Measurements from ENCODE around the gene STIM2.

STIM2 gene

DNA sequence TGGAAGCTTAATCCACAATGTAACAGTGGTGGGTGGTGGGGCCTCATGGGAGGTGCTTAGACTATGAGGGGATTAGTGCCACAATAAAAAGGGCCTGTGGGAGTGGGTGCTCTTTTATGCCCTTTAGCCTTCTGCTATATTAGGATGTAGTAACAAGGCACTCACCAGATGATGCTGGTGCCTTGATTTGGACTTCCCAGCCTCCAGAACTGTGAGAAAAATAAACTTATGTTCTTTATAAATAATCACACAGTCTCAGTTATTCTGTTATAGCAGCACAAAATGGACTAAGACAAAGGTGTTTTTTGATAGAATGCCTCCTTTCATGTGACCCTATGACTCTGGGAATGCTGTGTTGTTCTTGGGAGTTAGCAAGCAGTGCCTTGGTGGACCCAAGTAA is 89.8 kb downstream of the STIM2 start:
- no peak for DNase-seq (ENCODE audit: low read depth, low spot score)
- Histone ChIP-seq H3K36me3 (ENCODE audit: insufficient read depth, low read length) (no peaks in the 10 kb centered on the region), H3K9me3 (ENCODE audit: low read depth, low read length) (no peaks in the 10 kb centered on the region), H3K27ac (no peak overlapping the region), H3K4me3 (no peak overlapping the region), H3K9ac (ENCODE audit: insufficient read length) (no peak overlapping the region)
- no peak for TF ChIP-seq EZH2 (IDR thresholded peaks at IDR 0.05)
- no peak for TF ChIP-seq POLR2AphosphoS5 (IDR thresholded peaks at IDR 0.05; ENCODE audit: borderline replicate concordance, low read depth, low read length)
- no peak for TF ChIP-seq FOXP2 (optimal IDR thresholded peaks at IDR 0.05; ENCODE audit: control extremely low read depth, extremely low read length, insufficient read depth)

DNA sequence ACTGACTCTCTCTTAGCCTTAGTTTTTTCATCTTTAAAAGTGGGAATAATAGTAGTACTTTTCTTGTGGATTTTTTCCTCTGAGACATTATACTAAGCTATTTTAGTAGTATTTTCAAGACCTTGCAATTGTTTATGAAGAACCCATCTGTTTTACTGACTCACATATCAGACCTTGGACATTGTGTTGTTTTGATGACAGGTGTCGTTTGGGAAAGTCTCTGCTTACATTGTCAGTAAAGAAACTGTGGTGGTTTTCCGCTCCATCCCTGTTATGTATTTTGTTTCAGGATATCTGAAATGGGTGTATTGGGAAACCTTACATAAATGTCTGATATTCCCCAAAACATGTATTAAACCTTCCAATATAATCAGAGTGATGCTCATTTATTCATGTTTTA is 92.2 kb downstream of the STIM2 start:
- H3K9ac ChIP-seq (ENCODE audit: insufficient read length) = no peak overlapping the region
- no peak overlapping the region for H3K27ac ChIP-seq
- TF ChIP-seq POLR2AphosphoS5 (IDR thresholded peaks at IDR 0.05; ENCODE audit: borderline replicate concordance, low read depth, low read length) = no peak
- TF ChIP-seq EZH2 (IDR thresholded peaks at IDR 0.05) = no peak
- TF ChIP-seq FOXP2 (optimal IDR thresholded peaks at IDR 0.05; ENCODE audit: control extremely low read depth, extremely low read length, insufficient read depth) = no peak
- no peak overlapping the region for H3K4me3 ChIP-seq
- H3K9me3 ChIP-seq (ENCODE audit: low read depth, low read length) = no peaks in the 10 kb centered on the region
- no peaks in the 10 kb centered on the region for H3K36me3 ChIP-seq (ENCODE audit: insufficient read depth, low read length)
- DNase-seq (ENCODE audit: low read depth, low spot score) = no peak

DNA sequence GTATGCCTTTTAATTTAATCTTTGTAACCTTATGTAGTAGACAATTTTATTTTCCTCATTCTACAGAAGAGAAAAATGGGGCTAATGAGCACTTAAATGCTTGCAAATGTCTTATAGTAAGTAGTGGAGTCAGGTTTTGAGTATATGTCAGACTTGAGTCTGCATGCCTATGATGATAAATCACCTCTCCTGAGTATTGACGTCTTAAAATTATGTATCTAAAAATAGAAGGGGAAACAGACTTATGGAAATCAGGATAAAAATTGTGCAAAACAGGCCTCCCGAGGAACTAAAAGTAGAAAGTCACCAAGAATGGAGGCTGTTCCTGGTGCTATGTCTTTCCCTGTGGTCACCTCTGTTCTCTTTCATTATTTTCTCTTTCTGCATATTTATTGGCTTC is 92.7 kb downstream of the STIM2 start:
- no peak overlapping the region for H3K4me3 ChIP-seq
- TF ChIP-seq POLR2AphosphoS5 (IDR thresholded peaks at IDR 0.05; ENCODE audit: borderline replicate concordance, low read depth, low read length) (no peak), EZH2 (IDR thresholded peaks at IDR 0.05) (no peak), FOXP2 (optimal IDR thresholded peaks at IDR 0.05; ENCODE audit: control extremely low read depth, extremely low read length, insufficient read depth) (no peak)
- DNase-seq (ENCODE audit: low read depth, low spot score) = no peak
- H3K27ac ChIP-seq = no peak overlapping the region
- H3K9me3 ChIP-seq (ENCODE audit: low read depth, low read length) = no peaks in the 10 kb centered on the region
- H3K36me3 ChIP-seq (ENCODE audit: insufficient read depth, low read length) = no peaks in the 10 kb centered on the region
- no peak overlapping the region for H3K9ac ChIP-seq (ENCODE audit: insufficient read length)

DNA sequence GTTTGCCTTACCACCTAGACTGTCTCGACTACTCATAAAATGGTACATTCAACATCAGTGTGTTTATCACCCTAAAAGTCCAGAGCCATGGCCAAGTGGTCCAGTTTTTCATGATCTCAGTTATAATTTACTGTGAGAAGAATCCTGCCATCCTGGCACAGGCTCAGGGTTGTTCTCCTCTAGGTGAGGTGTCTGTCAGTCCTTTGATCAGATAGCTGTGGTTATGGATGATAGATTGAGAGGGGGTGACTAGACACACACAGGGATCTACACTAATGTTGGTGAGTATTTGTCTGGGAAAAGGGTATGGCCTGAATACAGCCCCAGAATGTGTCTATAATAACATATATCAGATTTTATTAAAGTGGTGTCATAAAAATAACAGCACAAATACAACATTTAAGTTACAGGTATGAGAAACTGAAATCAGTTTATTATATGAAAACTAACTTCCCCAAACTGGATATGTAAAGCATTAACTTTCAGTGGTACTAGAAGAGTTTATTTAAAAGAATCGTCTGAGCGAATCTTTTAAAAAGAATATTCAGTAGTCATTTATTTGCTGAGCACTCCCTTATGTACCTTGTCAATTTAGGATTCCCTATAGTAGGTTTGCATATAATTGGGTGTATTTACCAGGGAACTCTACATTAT is 93.3 kb downstream of the STIM2 start:
- TF ChIP-seq EZH2 (IDR thresholded peaks at IDR 0.05) = no peak
- no peak for TF ChIP-seq POLR2AphosphoS5 (IDR thresholded peaks at IDR 0.05; ENCODE audit: borderline replicate concordance, low read depth, low read length)
- no peak for TF ChIP-seq FOXP2 (optimal IDR thresholded peaks at IDR 0.05; ENCODE audit: control extremely low read depth, extremely low read length, insufficient read depth)
- Histone ChIP-seq H3K9me3 (ENCODE audit: low read depth, low read length) (no peaks in the 10 kb centered on the region), H3K36me3 (ENCODE audit: insufficient read depth, low read length) (no peaks in the 10 kb centered on the region), H3K9ac (ENCODE audit: insufficient read length) (no peak overlapping the region), H3K4me3 (no peak overlapping the region), H3K27ac (no peak overlapping the region)
- no peak for DNase-seq (ENCODE audit: low read depth, low spot score)

DNA sequence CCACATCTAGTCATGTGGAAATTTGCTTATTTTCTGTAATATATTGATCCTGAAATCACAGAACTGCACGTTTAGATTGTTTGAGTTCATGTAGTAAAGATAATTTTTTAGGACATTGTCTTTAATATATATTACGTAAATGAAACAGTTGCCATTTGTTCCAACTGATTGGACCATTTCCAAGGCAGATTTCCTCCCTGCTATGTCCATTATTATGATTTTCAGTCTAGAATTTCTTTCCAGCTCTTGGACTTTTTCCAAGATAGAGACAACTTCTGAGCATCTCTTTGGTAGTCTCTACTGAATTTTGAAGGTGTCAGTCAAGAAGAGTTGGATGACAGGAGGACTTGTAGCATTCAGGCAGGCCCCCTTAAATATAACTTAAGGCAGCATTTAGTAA is 94.6 kb downstream of the STIM2 start:
- H3K4me3 ChIP-seq = no peak overlapping the region
- no peaks in the 10 kb centered on the region for H3K9me3 ChIP-seq (ENCODE audit: low read depth, low read length)
- no peak overlapping the region for H3K9ac ChIP-seq (ENCODE audit: insufficient read length)
- no peak overlapping the region for H3K27ac ChIP-seq
- no peaks in the 10 kb centered on the region for H3K36me3 ChIP-seq (ENCODE audit: insufficient read depth, low read length)
- no peak for DNase-seq (ENCODE audit: low read depth, low spot score)
- no peak for TF ChIP-seq EZH2 (IDR thresholded peaks at IDR 0.05)
- no peak for TF ChIP-seq FOXP2 (optimal IDR thresholded peaks at IDR 0.05; ENCODE audit: control extremely low read depth, extremely low read length, insufficient read depth)
- TF ChIP-seq POLR2AphosphoS5 (IDR thresholded peaks at IDR 0.05; ENCODE audit: borderline replicate concordance, low read depth, low read length) = no peak

DNA sequence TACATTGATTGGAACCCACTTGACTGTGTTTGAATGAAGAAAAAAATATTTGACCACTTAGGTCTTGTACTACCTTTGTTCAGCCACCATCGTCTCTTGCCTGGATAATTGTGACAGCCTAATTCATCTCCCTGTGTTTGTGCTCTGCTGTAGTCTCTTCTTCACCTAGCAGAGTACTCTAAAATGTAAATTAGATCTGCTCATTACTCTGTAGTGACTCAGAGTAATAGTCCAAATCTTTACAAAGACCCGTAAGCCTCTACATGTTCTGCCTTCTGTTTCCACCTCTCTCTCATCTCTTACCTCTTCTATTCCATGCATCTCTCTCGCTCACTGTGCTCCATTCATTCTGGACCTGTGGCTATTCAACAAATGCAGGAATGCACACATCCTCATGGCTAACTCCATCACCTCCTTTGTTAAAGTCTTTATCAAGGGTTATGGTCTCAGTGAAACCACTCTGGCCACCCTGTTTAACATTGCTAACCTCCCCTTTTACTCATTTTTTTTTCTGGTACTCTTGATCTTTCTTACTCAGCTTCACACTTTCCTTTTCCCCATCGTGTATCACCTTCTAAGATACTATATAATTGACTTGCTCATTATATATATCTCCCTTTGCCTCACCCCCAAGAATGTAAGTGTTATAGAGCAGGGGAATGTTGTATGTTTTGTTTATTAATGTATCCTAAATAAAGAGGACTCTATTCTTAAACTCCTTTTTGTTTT is 98.4 kb downstream of the STIM2 start:
- H3K4me3 ChIP-seq = no peak overlapping the region
- DNase-seq (ENCODE audit: low read depth, low spot score) = no peak
- no peak for TF ChIP-seq EZH2 (IDR thresholded peaks at IDR 0.05)
- TF ChIP-seq FOXP2 (optimal IDR thresholded peaks at IDR 0.05; ENCODE audit: control extremely low read depth, extremely low read length, insufficient read depth) = no peak
- TF ChIP-seq POLR2AphosphoS5 (IDR thresholded peaks at IDR 0.05; ENCODE audit: borderline replicate concordance, low read depth, low read length) = no peak
- no peaks in the 10 kb centered on the region for H3K9me3 ChIP-seq (ENCODE audit: low read depth, low read length)
- no peaks in the 10 kb centered on the region for H3K36me3 ChIP-seq (ENCODE audit: insufficient read depth, low read length)
- no peak overlapping the region for H3K27ac ChIP-seq
- no peak overlapping the region for H3K9ac ChIP-seq (ENCODE audit: insufficient read length)

DNA sequence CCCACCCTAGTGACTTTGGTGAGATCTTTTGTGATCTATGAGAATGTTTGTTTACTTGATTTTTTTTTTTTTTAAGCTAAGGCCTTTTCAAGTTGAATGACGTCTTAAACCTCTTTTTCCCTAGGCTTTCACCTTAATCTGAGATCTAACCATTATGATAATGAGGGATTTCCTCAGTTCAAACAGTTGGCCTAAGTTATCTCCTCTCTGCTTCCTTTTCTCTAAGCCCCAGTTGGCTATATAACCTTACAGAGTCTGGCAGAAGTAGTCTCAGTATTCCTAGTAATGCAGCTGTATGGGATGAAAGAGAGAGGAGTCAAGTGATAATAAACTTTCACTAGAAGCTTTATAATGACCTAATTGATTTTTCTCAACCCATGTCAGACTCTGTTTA is 99.0 kb downstream of the STIM2 start:
- Histone ChIP-seq H3K36me3 (ENCODE audit: insufficient read depth, low read length) (no peaks in the 10 kb centered on the region), H3K27ac (no peak overlapping the region), H3K9ac (ENCODE audit: insufficient read length) (no peak overlapping the region), H3K9me3 (ENCODE audit: low read depth, low read length) (no peaks in the 10 kb centered on the region), H3K4me3 (no peak overlapping the region)
- no peak for TF ChIP-seq FOXP2 (optimal IDR thresholded peaks at IDR 0.05; ENCODE audit: control extremely low read depth, extremely low read length, insufficient read depth)
- TF ChIP-seq EZH2 (IDR thresholded peaks at IDR 0.05) = no peak
- no peak for TF ChIP-seq POLR2AphosphoS5 (IDR thresholded peaks at IDR 0.05; ENCODE audit: borderline replicate concordance, low read depth, low read length)
- DNase-seq (ENCODE audit: low read depth, low spot score) = no peak

DNA sequence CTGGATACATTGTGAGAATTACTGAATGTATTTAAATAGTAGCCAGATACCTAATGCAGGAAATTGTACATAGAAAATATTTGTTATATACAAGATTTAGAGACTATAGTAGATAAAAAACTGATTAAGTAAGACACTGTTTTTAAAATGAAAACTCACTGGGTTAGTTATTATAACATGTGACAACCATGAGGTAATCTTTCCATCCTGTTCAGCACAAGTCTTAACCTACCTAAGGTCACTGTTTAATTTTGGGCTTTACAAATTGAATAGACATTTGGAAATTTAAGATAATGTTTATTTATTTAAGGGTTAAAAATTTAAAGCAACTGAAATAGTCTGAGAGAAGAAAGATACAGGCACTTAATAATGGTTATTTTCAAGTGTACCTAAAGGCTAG is 102.1 kb downstream of the STIM2 start:
- no peak for DNase-seq (ENCODE audit: low read depth, low spot score)
- H3K9ac ChIP-seq (ENCODE audit: insufficient read length) = no peak overlapping the region
- no peak for TF ChIP-seq EZH2 (IDR thresholded peaks at IDR 0.05)
- no peak for TF ChIP-seq FOXP2 (optimal IDR thresholded peaks at IDR 0.05; ENCODE audit: control extremely low read depth, extremely low read length, insufficient read depth)
- no peak for TF ChIP-seq POLR2AphosphoS5 (IDR thresholded peaks at IDR 0.05; ENCODE audit: borderline replicate concordance, low read depth, low read length)
- H3K36me3 ChIP-seq (ENCODE audit: insufficient read depth, low read length) = no peaks in the 10 kb centered on the region
- H3K9me3 ChIP-seq (ENCODE audit: low read depth, low read length) = no peaks in the 10 kb centered on the region
- H3K4me3 ChIP-seq = no peak overlapping the region
- no peak overlapping the region for H3K27ac ChIP-seq

All from SK-N-MC (cell line).